ENCODE results near the gene SNPH. TPM values are rescaled to one million over a fixed set of nuclear protein-coding genes. Genes with fewer than 3 reads are reported as not detected.
"Not testable (repeated sequence)": the region's sequence is repeated elsewhere in the genome, so short reads cannot be mapped to it uniquely, and the experiment has no call there.

Gene SNPH
- total and polyA plus RNA-seq, 2 of the 4 experiments (the other 2 are of a cell fraction): 3.1 to 4.5 TPM

- Histone ChIP-seq H3K36me3 (ENCODE audit: control insufficient read depth, insufficient read depth, low read length) (no peaks in the 10 kb centered on the region), H3K4me1 (ENCODE audit: control insufficient read depth, insufficient read depth, low read length) (no peaks in the 10 kb centered on the region), H4K91ac (ENCODE audit: insufficient read depth, low read depth, low read length) (no peak overlapping the region), H4K20me1 (ENCODE audit: insufficient read depth, low read length) (no peaks in the 10 kb centered on the region), H2AK9ac (replicated peaks; ENCODE audit: low read depth, low read length, poor library complexity) (no peak overlapping the region), H3K9me3 (ENCODE audit: control insufficient read depth, insufficient read depth, low read length) (no peaks in the 10 kb centered on the region), H4K8ac (ENCODE audit: low read depth in 2 of 2, low read length in 2 of 2) (no peak overlapping the region), H3K4ac (ENCODE audit: low read depth, low read length) (no peak overlapping the region), H3K18ac (ENCODE audit: low read depth, low read length) (no peak overlapping the region), H3K4me3 (ENCODE audit: insufficient read depth, low read depth, low read length) (no peak overlapping the region), H3K23ac (ENCODE audit: low read depth, low read length) (no peak overlapping the region), H2BK120ac (ENCODE audit: low read depth, low read length) (no peak overlapping the region), H4K5ac (ENCODE audit: low read depth, low read length) (no peak overlapping the region), H3K27me3 (ENCODE audit: control insufficient read depth, insufficient read depth, low read length) (peaks cover 3% of the 10 kb centered on the region), H3K79me1 (ENCODE audit: low read depth in 1 of 2, low read length in 2 of 2) (no peaks in the 10 kb centered on the region), H3K14ac (replicated peaks; ENCODE audit: low read depth, low read length) (no peak overlapping the region), H2AK5ac (ENCODE audit: low read depth, low read length) (no peak overlapping the region), H2BK15ac (ENCODE audit: low read depth, low read length) (no peak overlapping the region), H2AFZ (replicated peaks; ENCODE audit: low read length, poor library complexity) (no peak overlapping the region), H3K4me2 (ENCODE audit: low read depth, low read length) (no peak overlapping the region), H3K27ac (ENCODE audit: insufficient read depth, low read length) (no peak overlapping the region), H3K9me1 (ENCODE audit: insufficient read depth, low read length) (no peaks in the 10 kb centered on the region), H3K56ac (ENCODE audit: extremely low read depth, insufficient read depth, low read length) (no peak overlapping the region), H2BK5ac (ENCODE audit: low read depth, low read length, poor library complexity, severe bottlenecking) (no peak overlapping the region), H3K9ac (ENCODE audit: low read depth, low read length) (no peak overlapping the region), H2BK20ac (ENCODE audit: low read depth, low read length) (no peak overlapping the region)
- in situ Hi-C loops (cut with MboI; ENCODE audit: low sequenced_read_pairs): no loop called here
- intact Hi-C loops (cut with micrococcal nuclease): no loop called here
- POLR2A ChIA-PET (ENCODE audit: unreplicated experiment): no interaction called here
- no peak for DNase-seq
- dilution Hi-C loops (cut with HindIII; ENCODE audit: low sequenced_read_pairs, unreplicated experiment): no loop called here
- TF ChIP-seq BHLHE40 (IDR thresholded peaks at IDR 0.05; ENCODE audit: low read depth, low read length) (no peak), POLR2A (IDR thresholded peaks at IDR 0.05; ENCODE audit: low read depth, low read length) (no peak), SMC3 (IDR thresholded peaks at IDR 0.05; ENCODE audit: low read depth, low read length) (no peak)
- TF ChIP-seq, protein P1, sequence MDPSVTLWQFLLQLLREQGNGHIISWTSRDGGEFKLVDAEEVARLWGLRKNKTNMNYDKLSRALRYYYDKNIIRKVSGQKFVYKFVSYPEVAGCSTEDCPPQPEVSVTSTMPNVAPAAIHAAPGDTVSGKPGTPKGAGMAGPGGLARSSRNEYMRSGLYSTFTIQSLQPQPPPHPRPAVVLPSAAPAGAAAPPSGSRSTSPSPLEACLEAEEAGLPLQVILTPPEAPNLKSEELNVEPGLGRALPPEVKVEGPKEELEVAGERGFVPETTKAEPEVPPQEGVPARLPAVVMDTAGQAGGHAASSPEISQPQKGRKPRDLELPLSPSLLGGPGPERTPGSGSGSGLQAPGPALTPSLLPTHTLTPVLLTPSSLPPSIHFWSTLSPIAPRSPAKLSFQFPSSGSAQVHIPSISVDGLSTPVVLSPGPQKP (IDR thresholded peaks at IDR 0.05; ENCODE audit: borderline replicate concordance, low read depth, low read length): no peak
- TF ChIP-seq, protein P2, sequence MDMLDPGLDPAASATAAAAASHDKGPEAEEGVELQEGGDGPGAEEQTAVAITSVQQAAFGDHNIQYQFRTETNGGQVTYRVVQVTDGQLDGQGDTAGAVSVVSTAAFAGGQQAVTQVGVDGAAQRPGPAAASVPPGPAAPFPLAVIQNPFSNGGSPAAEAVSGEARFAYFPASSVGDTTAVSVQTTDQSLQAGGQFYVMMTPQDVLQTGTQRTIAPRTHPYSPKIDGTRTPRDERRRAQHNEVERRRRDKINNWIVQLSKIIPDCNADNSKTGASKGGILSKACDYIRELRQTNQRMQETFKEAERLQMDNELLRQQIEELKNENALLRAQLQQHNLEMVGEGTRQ (IDR thresholded peaks at IDR 0.05; ENCODE audit: low read depth, low read length): no peak
- ATAC-seq (ENCODE audit: low read depth): no peak
- no TSS peak for BruUV-seq (replicated peaks)
- CTCF ChIA-PET: interaction anchor here (0.6 kb wide), 1 partner anchor 44 kb away, joined by 5 read pairs; the partner anchor contains the start of gene C20orf202
Measured at GRCh38 chr20:1247689-1248088, 18.4 kb upstream of the SNPH start.

- H2BK20ac ChIP-seq (ENCODE audit: low read depth, low read length); H3K23ac ChIP-seq (ENCODE audit: low read depth, low read length); CTCF ChIA-PET; H3K56ac ChIP-seq (ENCODE audit: extremely low read depth, insufficient read depth, low read length); intact Hi-C loops (cut with micrococcal nuclease); H2AK5ac ChIP-seq (ENCODE audit: low read depth, low read length); DNase-seq; H3K79me1 ChIP-seq (ENCODE audit: low read depth in 1 of 2, low read length in 2 of 2); H3K4me2 ChIP-seq (ENCODE audit: low read depth, low read length); H3K4ac ChIP-seq (ENCODE audit: low read depth, low read length); H3K4me1 ChIP-seq (ENCODE audit: control insufficient read depth, insufficient read depth, low read length); H3K14ac ChIP-seq (replicated peaks; ENCODE audit: low read depth, low read length); H3K27ac ChIP-seq (ENCODE audit: insufficient read depth, low read length); H4K91ac ChIP-seq (ENCODE audit: insufficient read depth, low read depth, low read length); H3K9ac ChIP-seq (ENCODE audit: low read depth, low read length); H2AK9ac ChIP-seq (replicated peaks; ENCODE audit: low read depth, low read length, poor library complexity); H4K8ac ChIP-seq (ENCODE audit: low read depth in 2 of 2, low read length in 2 of 2); dilution Hi-C loops (cut with HindIII; ENCODE audit: low sequenced_read_pairs, unreplicated experiment); H2AFZ ChIP-seq (replicated peaks; ENCODE audit: low read length, poor library complexity); in situ Hi-C loops (cut with MboI; ENCODE audit: low sequenced_read_pairs); POLR2A ChIA-PET (ENCODE audit: unreplicated experiment); ATAC-seq (ENCODE audit: low read depth); H3K36me3 ChIP-seq (ENCODE audit: control insufficient read depth, insufficient read depth, low read length); H3K4me3 ChIP-seq (ENCODE audit: insufficient read depth, low read depth, low read length); H2BK5ac ChIP-seq (ENCODE audit: low read depth, low read length, poor library complexity, severe bottlenecking); H2BK120ac ChIP-seq (ENCODE audit: low read depth, low read length); H3K18ac ChIP-seq (ENCODE audit: low read depth, low read length); H2BK15ac ChIP-seq (ENCODE audit: low read depth, low read length); H4K20me1 ChIP-seq (ENCODE audit: insufficient read depth, low read length); H4K5ac ChIP-seq (ENCODE audit: low read depth, low read length); H3K9me1 ChIP-seq (ENCODE audit: insufficient read depth, low read length); BruUV-seq (replicated peaks); H3K9me3 ChIP-seq (ENCODE audit: control insufficient read depth, insufficient read depth, low read length): not testable (repeated sequence)
- peaks cover 10% of the 10 kb centered on the region for H3K27me3 ChIP-seq (ENCODE audit: control insufficient read depth, insufficient read depth, low read length)
- no CpG with 5 or more reads among the region's 2 CpGs for WGBS, 2 experiments (ENCODE audit: extremely low coverage in 2 of 2, insufficient read length in 1 of 2)
Measured at GRCh38 chr20:1250282-1250681, 15.8 kb upstream of the SNPH start.

Data from IMR-90 (cell line).